Measurements from ENCODE around the gene MMS19. TPM values are rescaled to one million over a fixed set of nuclear protein-coding genes. Genes with fewer than 3 reads are reported as not detected.

MMS19 gene
- total and polyA plus RNA-seq, 2 donors: 58.4 to 107 TPM

DNA sequence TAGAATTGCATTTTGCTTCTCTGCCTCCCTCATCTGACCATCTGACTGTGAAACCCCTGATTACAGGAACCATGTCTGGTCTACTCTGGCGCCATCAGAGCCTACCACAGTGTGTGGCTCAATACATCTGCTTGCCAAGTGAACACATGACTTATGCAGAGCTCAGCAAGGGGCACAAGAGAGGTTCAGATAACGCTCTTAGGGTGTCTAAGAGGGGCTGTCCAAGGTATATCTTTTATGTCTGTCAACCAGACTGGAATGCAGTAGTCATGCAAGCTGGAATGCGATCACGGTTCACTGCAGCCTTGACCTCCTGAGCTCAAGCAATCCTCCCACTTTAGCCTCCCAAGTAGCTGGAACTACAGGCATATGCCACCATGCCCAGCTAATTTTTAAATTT lies 86.8 kb downstream of the MMS19 start:
- H3K27ac ChIP-seq (ENCODE audit: low read depth in 1 of 2, low read length in 1 of 2): no peak overlapping the region
- H3K27me3 ChIP-seq (ENCODE audit: control insufficient read depth in 2 of 2, insufficient read depth in 1 of 2, low read length in 1 of 2): no peaks in the 10 kb centered on the region
- no peaks in the 10 kb centered on the region for H3K9me3 ChIP-seq (ENCODE audit: control insufficient read depth in 2 of 2, insufficient read depth in 1 of 2, low read length in 1 of 2)
- WGBS: 96% methylated on average over 4 of the region's 4 CpGs
- no peak overlapping the region for H3K4me3 ChIP-seq (ENCODE audit: low read length in 2 of 2)
- H3K4me1 ChIP-seq (ENCODE audit: control insufficient read depth in 2 of 2, insufficient read depth in 2 of 2, low read length in 2 of 2): peaks cover 22 to 42% of the 10 kb centered on the region in 2 donors
- H3K36me3 ChIP-seq (ENCODE audit: control insufficient read depth in 2 of 2, insufficient read depth in 2 of 2, low read length in 1 of 2): no peaks in the 10 kb centered on the region
- no peak for DNase-seq (ENCODE audit: low read depth in 6 of 9, low spot score in 9 of 9)

GRCh38 chr10:97408496-97408992 lies 89.7 kb downstream of the MMS19 start:
- peak overlapping the region in 1 of 2 donors; percentile 18 for H3K27ac ChIP-seq (ENCODE audit: low read depth in 1 of 2, low read length in 1 of 2)

More at GRCh38 chr10:97408496-97408992, 89.7 kb downstream of the MMS19 start:
- Histone ChIP-seq H3K4me1 (ENCODE audit: control insufficient read depth in 2 of 2, insufficient read depth in 2 of 2, low read length in 2 of 2) (peaks cover 6 to 15% of the 10 kb centered on the region in 2 donors), H3K9me3 (ENCODE audit: control insufficient read depth in 2 of 2, insufficient read depth in 1 of 2, low read length in 1 of 2) (no peaks in the 10 kb centered on the region), H3K4me3 (ENCODE audit: low read length in 2 of 2) (no peak overlapping the region), H3K27me3 (ENCODE audit: control insufficient read depth in 2 of 2, insufficient read depth in 1 of 2, low read length in 1 of 2) (no peaks in the 10 kb centered on the region), H3K36me3 (ENCODE audit: control insufficient read depth in 2 of 2, insufficient read depth in 2 of 2, low read length in 1 of 2) (no peaks in the 10 kb centered on the region)
- DNase-seq (ENCODE audit: low read depth in 6 of 9, low spot score in 9 of 9): no peak
- WGBS: 94% methylated on average over 10 of the region's 10 CpGs

Other genes with a start within 250 kb of the MMS19 start
- gene ARHGAP19, start 205.8 kb downstream of the MMS19 start, total RNA-seq: 18.2 TPM
- 5.8 TPM for gene ARHGAP19, start 205.8 kb downstream of the MMS19 start, polyA plus RNA-seq
- gene FRAT1, start 179.2 kb downstream of the MMS19 start, total RNA-seq: 4.7 TPM
- gene FRAT1, start 179.2 kb downstream of the MMS19 start, polyA plus RNA-seq: 6.3 TPM
- gene FRAT2, start 163.7 kb downstream of the MMS19 start, total RNA-seq: 17.5 TPM
- gene FRAT2, start 163.7 kb downstream of the MMS19 start, polyA plus RNA-seq: 13.1 TPM
- gene RRP12, start 97.1 kb downstream of the MMS19 start, total RNA-seq: 8.5 TPM
- gene RRP12, start 97.1 kb downstream of the MMS19 start, polyA plus RNA-seq: 18.9 TPM
- 272 TPM for gene PGAM1, start 72.2 kb downstream of the MMS19 start, total RNA-seq
- gene PGAM1, start 72.2 kb downstream of the MMS19 start, polyA plus RNA-seq: 104 TPM
- 60.1 TPM for gene EXOSC1, start 52.4 kb downstream of the MMS19 start, total RNA-seq
- 53.0 TPM for gene EXOSC1, start 52.4 kb downstream of the MMS19 start, polyA plus RNA-seq
- 20.8 TPM for gene ZDHHC16, start 52.2 kb downstream of the MMS19 start, total RNA-seq
- 24.4 TPM for gene ZDHHC16, start 52.2 kb downstream of the MMS19 start, polyA plus RNA-seq
- gene UBTD1, start 502 bp upstream of the MMS19 start, total RNA-seq: 2.5 TPM
- 7.8 TPM for gene UBTD1, start 502 bp upstream of the MMS19 start, polyA plus RNA-seq
- 0.05 TPM for gene ANKRD2, start 74.4 kb upstream of the MMS19 start, total RNA-seq
- gene ANKRD2, start 74.4 kb upstream of the MMS19 start, polyA plus RNA-seq: 0.68 TPM
- 0.19 TPM for gene HOGA1, start 86.0 kb upstream of the MMS19 start, total RNA-seq
- gene HOGA1, start 86.0 kb upstream of the MMS19 start, polyA plus RNA-seq: 0.18 TPM
- gene C10orf62, start 91.3 kb upstream of the MMS19 start, total RNA-seq: not detected
- gene C10orf62, start 91.3 kb upstream of the MMS19 start, polyA plus RNA-seq: not detected
- 2.0 TPM for gene MORN4, start 135.1 kb upstream of the MMS19 start, total RNA-seq
- gene MORN4, start 135.1 kb upstream of the MMS19 start, polyA plus RNA-seq: 4.7 TPM
- 8.9 TPM for gene PI4K2A, start 142.2 kb upstream of the MMS19 start, total RNA-seq
- 13.5 TPM for gene PI4K2A, start 142.2 kb upstream of the MMS19 start, polyA plus RNA-seq
- gene AVPI1, start 188.8 kb upstream of the MMS19 start, total RNA-seq: 1.4 TPM
- gene AVPI1, start 188.8 kb upstream of the MMS19 start, polyA plus RNA-seq: 11.5 TPM
- 3.7 TPM for gene MARVELD1, start 215.3 kb upstream of the MMS19 start, total RNA-seq
- gene MARVELD1, start 215.3 kb upstream of the MMS19 start, polyA plus RNA-seq: 14.2 TPM
- 13.8 TPM for gene ZFYVE27, start 238.7 kb upstream of the MMS19 start, total RNA-seq
- gene ZFYVE27, start 238.7 kb upstream of the MMS19 start, polyA plus RNA-seq: 23.7 TPM

Data from thymus (tissue), 11 donors.